Activated T-helper 1 cell treated with anti-CD3 and anti-CD28 coated beads, Interleukin-12 subunit alpha, Interleukin-12 subunit beta, Interleukin-2, Interleukin-4 antibody, amounts not matched to agents 30 ng/mL and 10 ng/mL and 1 ng/mL, durations not matched to agents 14 hours and 24 hours and 36 hours (primary cell): ENCODE data around the gene FCGR3A. TPM values are rescaled to one million over a fixed set of nuclear protein-coding genes. Genes with fewer than 3 reads are reported as not detected.
"Not testable (repeated sequence)": the region's sequence is repeated elsewhere in the genome, so short reads cannot be mapped to it uniquely, and the experiment has no call there.

Experiments used
- DNase-seq: peaks from one replicate; pipeline ENCODE4 v3.0.0; 2021; ENCODE audit warnings: low spot score
- H3K27ac Mint-ChIP-seq: one replicate; pipeline ENCODE4 v1.8.0; 2021; ENCODE audit warnings: mild to moderate bottlenecking, mixed read lengths
- H3K27me3 Mint-ChIP-seq: one replicate; pipeline ENCODE4 v1.8.0; 2022; ENCODE audit warnings: mild to moderate bottlenecking, moderate library complexity, mixed read lengths; ENCODE audit not compliant: insufficient read depth
- H3K36me3 Mint-ChIP-seq: one replicate; pipeline ENCODE4 v1.8.0; 2021; ENCODE audit warnings: low read depth, mixed read lengths
- H3K4me1 Mint-ChIP-seq: one replicate; pipeline ENCODE4 v1.8.0; 2021; ENCODE audit warnings: low read depth, mixed read lengths
- H3K4me3 Mint-ChIP-seq: one replicate; pipeline ENCODE4 v1.8.0; 2021; ENCODE audit warnings: mild to moderate bottlenecking, moderate library complexity, mixed read lengths
- H3K9me3 Mint-ChIP-seq: one replicate; pipeline ENCODE4 v1.8.0; 2021; ENCODE audit warnings: mixed read lengths
- intact Hi-C: fragments of 100-400 bp; cut with micrococcal nuclease; formaldehyde crosslinking; loops from one replicate; pipeline ENCODE4 v1.15.1; 2024
- total RNA-seq: library from RNA; stranded (reverse); gene quantifications from 2 replicates; pipeline ENCODE4 v1.2.3, GENCODE V29; 2022

The FCGR3A gene
- total RNA-seq, 1 donor from 2014 or later = not detected

GRCh38 chr1:161576676-161577075, 27.1 kb upstream of the FCGR3A start:
- H3K27ac Mint-ChIP-seq, H3K27me3 Mint-ChIP-seq, H3K4me1 Mint-ChIP-seq, H3K9me3 Mint-ChIP-seq, DNase-seq, H3K4me3 Mint-ChIP-seq, intact Hi-C loops, H3K36me3 Mint-ChIP-seq: not testable (repeated sequence)

GRCh38 chr1:161571703-161572102, 22.1 kb upstream of the FCGR3A start:
- H3K4me3 Mint-ChIP-seq, intact Hi-C loops, H3K36me3 Mint-ChIP-seq, H3K4me1 Mint-ChIP-seq, H3K27ac Mint-ChIP-seq, H3K9me3 Mint-ChIP-seq, DNase-seq: not testable (repeated sequence)
- H3K27me3 Mint-ChIP-seq = peaks cover 17% of the 10 kb centered on the region

GRCh38 chr1:161566602-161566960, 17.0 kb upstream of the FCGR3A start:
- H3K27me3 Mint-ChIP-seq = peaks cover 17% of the 10 kb centered on the region
- intact Hi-C loops = loop anchor here (1.0 kb wide), 1 partner anchor 175 kb away; no protein-coding TSS in a partner anchor
- not testable (repeated sequence) for H3K9me3 Mint-ChIP-seq, H3K36me3 Mint-ChIP-seq, H3K27ac Mint-ChIP-seq, H3K4me3 Mint-ChIP-seq, DNase-seq, H3K4me1 Mint-ChIP-seq

GRCh38 chr1:161563522-161563921, 13.9 kb upstream of the FCGR3A start:
- intact Hi-C loops = not testable (repeated sequence)

GRCh38 chr1:161562441-161562840, 12.8 kb upstream of the FCGR3A start:
- H3K27ac Mint-ChIP-seq, H3K27me3 Mint-ChIP-seq, H3K9me3 Mint-ChIP-seq, H3K36me3 Mint-ChIP-seq, intact Hi-C loops, H3K4me3 Mint-ChIP-seq, DNase-seq: not testable (repeated sequence)
- H3K4me1 Mint-ChIP-seq = peaks cover 17% of the 10 kb centered on the region

More at GRCh38 chr1:161563522-161563921, 13.9 kb upstream of the FCGR3A start:
- H3K9me3 Mint-ChIP-seq, DNase-seq, H3K27ac Mint-ChIP-seq, H3K27me3 Mint-ChIP-seq, H3K4me3 Mint-ChIP-seq, H3K36me3 Mint-ChIP-seq: not testable (repeated sequence)
- H3K4me1 Mint-ChIP-seq = peaks cover 17% of the 10 kb centered on the region

- H3K4me3 Mint-ChIP-seq, DNase-seq, H3K27me3 Mint-ChIP-seq, intact Hi-C loops, H3K36me3 Mint-ChIP-seq, H3K9me3 Mint-ChIP-seq: not testable (repeated sequence)
- H3K4me1 Mint-ChIP-seq = peaks cover 12% of the 10 kb centered on the region
- H3K27ac Mint-ChIP-seq = peak overlapping the region; percentile 27
Observed at GRCh38 chr1:161560960-161561715, 11.5 kb upstream of the FCGR3A start.

GRCh38 chr1:161557506-161558450, 8.2 kb upstream of the FCGR3A start:
- H3K4me1 Mint-ChIP-seq = peaks cover 28% of the 10 kb centered on the region
- H3K9me3 Mint-ChIP-seq, H3K27ac Mint-ChIP-seq, H3K4me3 Mint-ChIP-seq, H3K27me3 Mint-ChIP-seq, intact Hi-C loops, DNase-seq, H3K36me3 Mint-ChIP-seq: not testable (repeated sequence)

GRCh38 chr1:161556990-161557389, 7.4 kb upstream of the FCGR3A start:
- H3K36me3 Mint-ChIP-seq, H3K4me3 Mint-ChIP-seq, intact Hi-C loops, H3K9me3 Mint-ChIP-seq, H3K27me3 Mint-ChIP-seq, DNase-seq, H3K27ac Mint-ChIP-seq: not testable (repeated sequence)
- H3K4me1 Mint-ChIP-seq = peaks cover 28% of the 10 kb centered on the region

GRCh38 chr1:161556143-161556542, 6.5 kb upstream of the FCGR3A start:
- DNase-seq, H3K27me3 Mint-ChIP-seq, H3K4me3 Mint-ChIP-seq, H3K9me3 Mint-ChIP-seq, H3K27ac Mint-ChIP-seq, H3K36me3 Mint-ChIP-seq, intact Hi-C loops: not testable (repeated sequence)
- peaks cover 24% of the 10 kb centered on the region for H3K4me1 Mint-ChIP-seq

- H3K4me3 Mint-ChIP-seq = peak overlapping the region; percentile 0
Observed at GRCh38 chr1:161554815-161555417, 5.3 kb upstream of the FCGR3A start.

GRCh38 chr1:161554340-161554739, 4.7 kb upstream of the FCGR3A start:
- H3K36me3 Mint-ChIP-seq, intact Hi-C loops, H3K4me3 Mint-ChIP-seq, DNase-seq, H3K9me3 Mint-ChIP-seq, H3K27me3 Mint-ChIP-seq: not testable (repeated sequence)
- peaks cover 18% of the 10 kb centered on the region for H3K4me1 Mint-ChIP-seq
- peak overlapping the region; percentile 82 for H3K27ac Mint-ChIP-seq

More at GRCh38 chr1:161554815-161555417, 5.3 kb upstream of the FCGR3A start:
- H3K36me3 Mint-ChIP-seq, intact Hi-C loops, DNase-seq, H3K27me3 Mint-ChIP-seq, H3K9me3 Mint-ChIP-seq: not testable (repeated sequence)
- H3K27ac Mint-ChIP-seq = peak overlapping the region; percentile 59
- H3K4me1 Mint-ChIP-seq = peaks cover 18% of the 10 kb centered on the region

- H3K9me3 Mint-ChIP-seq, H3K27ac Mint-ChIP-seq, H3K4me3 Mint-ChIP-seq, H3K36me3 Mint-ChIP-seq, H3K27me3 Mint-ChIP-seq, intact Hi-C loops, DNase-seq: not testable (repeated sequence)
- peaks cover 18% of the 10 kb centered on the region for H3K4me1 Mint-ChIP-seq
Observed at GRCh38 chr1:161553631-161554030, 4.0 kb upstream of the FCGR3A start.

- H3K36me3 Mint-ChIP-seq, H3K4me3 Mint-ChIP-seq, DNase-seq, H3K27me3 Mint-ChIP-seq, intact Hi-C loops, H3K9me3 Mint-ChIP-seq, H3K27ac Mint-ChIP-seq: not testable (repeated sequence)
- H3K4me1 Mint-ChIP-seq = peaks cover 18% of the 10 kb centered on the region
Observed at GRCh38 chr1:161550942-161551341, 1.3 kb upstream of the FCGR3A start.
